NT2/D1 (cell line): ENCODE measurements around the gene TUT1.

Experiments used
- SUZ12 ChIP-seq: IDR thresholded peaks from 2 replicates; pipeline ENCODE4 v1.6.1; 2011; ENCODE audit not compliant: insufficient read length, insufficient read depth; ENCODE audit errors: extremely low read depth
- YY1 ChIP-seq: IDR thresholded peaks from 2 replicates; pipeline ENCODE4 v1.6.1; 2011; ENCODE audit not compliant: insufficient read length, insufficient read depth

DNA sequence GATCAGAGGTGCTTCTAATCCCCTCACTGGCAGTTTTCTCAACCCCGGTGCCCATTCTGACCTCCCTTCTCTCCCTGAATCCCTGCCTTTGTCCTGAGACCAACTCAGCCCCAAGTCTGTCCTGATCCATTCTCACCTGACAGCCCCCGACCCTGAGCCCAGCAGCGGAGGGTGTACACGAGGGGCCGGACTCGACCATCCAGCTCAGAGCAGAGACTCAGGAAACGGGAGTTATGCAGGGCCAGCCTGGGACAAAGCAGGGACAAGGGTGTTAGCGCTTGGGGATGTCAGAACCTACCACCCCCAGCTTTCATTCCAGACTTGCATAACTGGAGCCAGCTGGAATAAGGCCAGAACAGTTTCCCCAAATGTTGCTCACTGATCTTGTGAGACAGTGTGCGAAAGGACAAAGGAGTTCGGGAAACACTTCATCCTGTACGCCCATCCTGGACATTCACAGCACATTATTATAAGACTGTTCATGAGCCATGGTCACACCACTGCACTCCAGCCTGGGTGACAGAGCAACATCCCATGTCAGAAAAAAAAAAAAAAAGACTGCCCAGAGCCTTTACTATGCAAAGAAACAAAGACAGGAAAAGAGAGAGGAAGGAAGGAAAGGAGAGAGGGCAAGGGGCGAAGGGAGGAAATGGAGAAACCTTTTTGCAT, 14.1 kb downstream of the TUT1 start:
- TF ChIP-seq SUZ12 (no peak), YY1 (no peak)
